Astrocyte (in vitro differentiated cells and primary cell): ENCODE results near the gene EXOC3L2. TPM values are rescaled to one million over a fixed set of nuclear protein-coding genes. Genes with fewer than 3 reads are reported as not detected.

Source experiments
- DNase-seq: peaks from one replicate; pipeline ENCODE4 v3.0.0-alpha.2; 2010; ENCODE audit warnings: low read depth
- FAIRE-seq: peaks from 2 replicates; lab custom pipeline; 2011; peaks lifted over from hg19 to GRCh38; lab: Jason Lieb, UNC
- H2AFZ ChIP-seq: 2 replicates; pipeline ENCODE4 v1.6.0; 2012; ENCODE audit warnings: low read depth, low read length, inconsistent platforms
- H3K27ac ChIP-seq: 2 replicates; pipeline ENCODE4 v1.5.1; 2011; ENCODE audit warnings: low read depth, low read length, inconsistent platforms
- H3K27me3 ChIP-seq: 2 replicates; pipeline ENCODE4 v1.6.0; 2011; ENCODE audit warnings: low read length, inconsistent platforms; ENCODE audit not compliant: insufficient read depth
- H3K36me3 ChIP-seq: 2 replicates; pipeline ENCODE4 v1.5.1; 2011; ENCODE audit warnings: low read length, inconsistent platforms; ENCODE audit not compliant: insufficient read depth
- H3K4me1 ChIP-seq: 2 replicates; pipeline ENCODE4 v1.5.1; 2011; ENCODE audit warnings: low read length, inconsistent platforms; ENCODE audit not compliant: insufficient read depth
- H3K4me2 ChIP-seq: 2 replicates; pipeline ENCODE4 v1.6.0; 2012; ENCODE audit warnings: low read length, inconsistent platforms
- H3K4me3 ChIP-seq: 2 replicates; pipeline ENCODE4 v1.5.1; 2011; ENCODE audit warnings: low read depth, mild to moderate bottlenecking, low read length, inconsistent platforms; ENCODE audit not compliant: insufficient read depth
- H3K79me2 ChIP-seq: 2 replicates; pipeline ENCODE4 v1.6.0; 2012; ENCODE audit warnings: mild to moderate bottlenecking, low read length, inconsistent platforms; ENCODE audit not compliant: insufficient read depth
- H3K9ac ChIP-seq: 2 replicates; pipeline ENCODE4 v1.6.0; 2012; ENCODE audit warnings: mild to moderate bottlenecking, low read length, inconsistent platforms
- H3K9me3 ChIP-seq: 2 replicates; pipeline ENCODE4 v1.5.1; 2012; ENCODE audit warnings: low read depth, mild to moderate bottlenecking, low read length, inconsistent platforms; ENCODE audit not compliant: insufficient read depth
- H4K20me1 ChIP-seq: 2 replicates; pipeline ENCODE4 v1.6.0; 2012; ENCODE audit warnings: low read length, inconsistent platforms; ENCODE audit not compliant: insufficient read depth
- H3K27ac Mint-ChIP-seq: one replicate; pipeline ENCODE4 v1.8.0; 2021; ENCODE audit warnings: mild to moderate bottlenecking, mixed read lengths; ENCODE audit not compliant: unreplicated experiment
- H3K27me3 Mint-ChIP-seq: one replicate; pipeline ENCODE4 v1.8.0; 2021; ENCODE audit warnings: low read depth, mixed read lengths; ENCODE audit not compliant: unreplicated experiment
- H3K36me3 Mint-ChIP-seq: one replicate; pipeline ENCODE4 v1.8.0; 2021; ENCODE audit warnings: low read depth, mixed read lengths; ENCODE audit not compliant: unreplicated experiment
- H3K4me1 Mint-ChIP-seq: one replicate; pipeline ENCODE4 v1.8.0; 2021; ENCODE audit warnings: low read depth, mixed read lengths; ENCODE audit not compliant: unreplicated experiment
- H3K4me3 Mint-ChIP-seq: one replicate; pipeline ENCODE4 v1.8.0; 2021; ENCODE audit warnings: mild to moderate bottlenecking, moderate library complexity, mixed read lengths; ENCODE audit not compliant: unreplicated experiment
- H3K9me3 Mint-ChIP-seq: one replicate; pipeline ENCODE4 v1.8.0; 2021; ENCODE audit warnings: mild to moderate bottlenecking, mixed read lengths; ENCODE audit not compliant: unreplicated experiment
- CTCF ChIP-seq: IDR thresholded peaks from 2 replicates; pipeline ENCODE4 v1.5.1; 2011; ENCODE audit warnings: low read depth, mild to moderate bottlenecking, inconsistent platforms, low read length, moderate library complexity; ENCODE audit not compliant: insufficient read depth
- EZH2 ChIP-seq: IDR thresholded peaks from 2 replicates; pipeline ENCODE4 v1.6.1; 2012; ENCODE audit warnings: mild to moderate bottlenecking, low read length, inconsistent platforms; ENCODE audit not compliant: insufficient read depth
- total RNA-seq: library from RNA; stranded (reverse); gene quantifications from 2 replicates; pipeline ENCODE4 v1.2.1, GENCODE V29; 2021

EXOC3L2 gene
- total RNA-seq, 1 donor from 2014 or later, result 0.61 TPM

- H3K27me3 ChIP-seq, result peaks cover 31% of the 10 kb centered on the region
- H3K4me2 ChIP-seq, result peak overlapping the region; percentile 64
- no peak overlapping the region for H3K9ac ChIP-seq
- H3K27me3 Mint-ChIP-seq, result peaks cover 44% of the 10 kb centered on the region
- no peak overlapping the region for H2AFZ ChIP-seq
- H3K36me3 ChIP-seq, result no peaks in the 10 kb centered on the region
- DNase-seq (no peak), FAIRE-seq (no peak)
- no peak overlapping the region for H3K27ac ChIP-seq
- H3K4me1 ChIP-seq, result no peaks in the 10 kb centered on the region
- no peaks in the 10 kb centered on the region for H3K9me3 ChIP-seq
- TF ChIP-seq CTCF (no peak), EZH2 (no peak)
- H3K4me1 Mint-ChIP-seq, result peaks cover 7% of the 10 kb centered on the region
- H3K4me3 Mint-ChIP-seq, result no peak overlapping the region
- H3K27ac Mint-ChIP-seq, result no peak overlapping the region
- H3K9me3 Mint-ChIP-seq, result no peaks in the 10 kb centered on the region
- H3K79me2 ChIP-seq, result no peaks in the 10 kb centered on the region
- H3K36me3 Mint-ChIP-seq, result peaks cover 2% of the 10 kb centered on the region
- no peak overlapping the region for H3K4me3 ChIP-seq
- no peaks in the 10 kb centered on the region for H4K20me1 ChIP-seq
These were observed 29.6 kb downstream of the EXOC3L2 start for GRCh38 chr19:45215391-45216191.

- H3K36me3 Mint-ChIP-seq, result peaks cover 2% of the 10 kb centered on the region
- no peak for TF ChIP-seq EZH2
- no peak for TF ChIP-seq CTCF
- H3K79me2 ChIP-seq, result no peaks in the 10 kb centered on the region
- H2AFZ ChIP-seq, result no peak overlapping the region
- no peak overlapping the region for H3K27ac Mint-ChIP-seq
- no peaks in the 10 kb centered on the region for H3K9me3 Mint-ChIP-seq
- H3K4me3 ChIP-seq, result no peak overlapping the region
- FAIRE-seq, result no peak
- H3K27me3 ChIP-seq, result peaks cover 28% of the 10 kb centered on the region
- no peak for DNase-seq
- peaks cover 27% of the 10 kb centered on the region for H3K27me3 Mint-ChIP-seq
- no peaks in the 10 kb centered on the region for H3K4me1 ChIP-seq
- H3K4me1 Mint-ChIP-seq, result peaks cover 7% of the 10 kb centered on the region
- no peak overlapping the region for H3K4me3 Mint-ChIP-seq
- H3K4me2 ChIP-seq, result no peak overlapping the region
- H3K27ac ChIP-seq, result no peak overlapping the region
- H3K9ac ChIP-seq, result no peak overlapping the region
- H3K36me3 ChIP-seq, result no peaks in the 10 kb centered on the region
- H4K20me1 ChIP-seq, result no peaks in the 10 kb centered on the region
- no peaks in the 10 kb centered on the region for H3K9me3 ChIP-seq
These were observed 32.2 kb downstream of the EXOC3L2 start for GRCh38 chr19:45213031-45213430.
